NCI-H69 (cell line): Measurements from ENCODE around the gene IQSEC3.
"Not testable (repeated sequence)": the region's sequence is repeated elsewhere in the genome, so short reads cannot be mapped to it uniquely, and the experiment has no call there.

Experiments used
- DNase-seq: peaks from one replicate; lab custom pipeline; 2025; lab: John Stamatoyannopoulos, UW

Gene IQSEC3

DNA sequence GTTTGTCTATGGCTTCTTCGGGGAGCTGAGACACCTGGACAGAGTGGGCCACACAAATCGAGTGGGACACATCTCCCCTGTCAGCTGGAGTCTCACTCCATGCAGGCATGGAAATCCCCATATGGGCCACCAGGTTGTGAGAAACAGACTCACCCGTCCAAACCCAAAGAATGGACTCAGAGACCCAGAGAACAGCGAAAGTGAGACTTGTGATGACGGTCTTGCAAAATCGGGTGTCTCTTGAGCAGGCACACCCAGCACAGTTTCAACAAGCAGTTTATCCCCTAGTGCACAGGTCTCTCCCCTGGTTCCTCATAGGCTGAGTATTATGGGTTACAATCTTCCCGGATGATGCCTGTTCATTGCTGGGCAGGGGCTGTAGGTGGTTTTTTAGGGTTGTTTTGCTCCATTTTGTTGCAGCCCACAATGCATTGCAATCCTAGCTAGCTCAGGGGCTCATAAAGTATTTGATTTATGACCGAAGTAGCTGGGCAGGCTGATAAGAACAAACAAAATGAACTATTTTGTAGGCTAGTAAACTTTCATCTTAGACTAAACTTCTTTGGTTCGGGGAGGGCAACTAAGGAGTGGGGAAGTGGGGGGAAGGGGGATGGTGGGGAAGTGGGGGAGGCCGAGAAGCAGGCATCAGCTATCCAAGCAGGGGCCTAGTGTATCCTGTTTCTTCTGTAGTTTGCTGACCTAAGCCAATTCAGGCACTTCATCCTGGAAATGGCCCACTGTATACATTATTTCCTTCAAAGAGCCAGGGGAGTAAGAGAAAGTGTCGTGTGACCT, 45.3 kb downstream of the IQSEC3 start:
- DNase-seq, result no peak

DNA sequence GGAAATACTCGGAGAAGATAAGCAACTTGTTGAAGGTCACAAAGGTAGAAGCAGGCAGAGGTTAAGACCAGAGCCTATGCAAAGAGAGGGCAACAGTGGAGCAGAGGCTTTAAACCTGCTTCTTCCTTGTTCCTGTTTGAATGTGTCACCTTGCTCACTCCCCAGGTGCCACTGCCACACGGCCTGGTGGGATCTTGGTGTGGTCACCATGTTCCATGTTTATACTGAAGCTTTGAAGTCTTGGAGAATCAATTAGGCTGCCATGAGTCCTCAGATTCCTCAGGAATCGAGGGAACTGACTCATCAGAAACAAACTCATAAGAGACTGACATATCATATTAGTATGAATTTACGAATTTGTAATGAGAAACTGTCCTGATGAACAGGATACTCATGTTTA, 46.8 kb downstream of the IQSEC3 start:
- DNase-seq, result no peak

DNA sequence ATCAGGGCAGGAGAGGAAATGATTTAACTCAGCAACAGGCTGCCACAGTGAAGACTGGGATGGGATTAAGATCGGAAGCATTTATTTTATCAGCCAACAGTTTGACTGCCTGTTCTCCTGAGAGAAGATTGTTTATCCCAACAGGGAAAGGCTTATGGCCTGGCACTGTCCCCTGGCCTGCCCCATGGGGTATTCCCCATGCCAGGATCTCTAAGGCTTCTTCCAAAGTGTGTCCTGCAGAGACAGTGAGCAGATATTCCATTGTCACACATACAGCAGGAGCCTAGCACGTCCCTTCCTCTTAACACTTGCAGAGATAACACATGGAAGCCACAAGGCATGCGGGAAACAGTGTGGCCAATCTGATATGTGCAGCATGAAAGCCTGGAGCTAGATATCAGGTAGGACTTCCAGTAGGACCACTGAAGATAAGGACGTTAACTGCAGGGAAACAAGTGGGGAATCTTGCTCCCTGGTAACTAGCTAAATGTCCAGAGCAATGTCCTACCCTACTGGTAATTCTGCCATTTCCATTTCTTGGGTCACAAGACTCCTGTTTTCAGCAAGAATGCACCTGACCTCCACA, 48.2 kb downstream of the IQSEC3 start:
- DNase-seq, result no peak

DNA sequence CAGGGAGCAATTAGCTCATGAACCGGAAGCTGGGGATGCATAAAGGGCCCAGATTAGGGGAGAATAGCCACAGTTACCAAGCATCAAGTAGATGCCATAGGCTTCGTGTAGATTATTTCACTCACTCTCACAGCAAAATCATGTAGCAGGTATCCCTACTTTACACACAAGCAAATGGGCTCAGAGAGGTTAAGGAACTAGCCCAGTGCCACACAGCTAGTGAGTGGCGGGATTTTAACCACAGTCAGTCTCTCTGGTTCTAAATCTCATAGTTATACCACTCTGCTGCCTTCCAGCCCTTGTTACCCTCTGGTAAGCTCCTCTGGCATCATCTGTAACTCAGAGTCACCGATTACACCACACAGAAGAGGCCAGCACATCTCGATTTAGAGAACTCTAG, 49.0 kb downstream of the IQSEC3 start:
- DNase-seq, result no peak

DNA sequence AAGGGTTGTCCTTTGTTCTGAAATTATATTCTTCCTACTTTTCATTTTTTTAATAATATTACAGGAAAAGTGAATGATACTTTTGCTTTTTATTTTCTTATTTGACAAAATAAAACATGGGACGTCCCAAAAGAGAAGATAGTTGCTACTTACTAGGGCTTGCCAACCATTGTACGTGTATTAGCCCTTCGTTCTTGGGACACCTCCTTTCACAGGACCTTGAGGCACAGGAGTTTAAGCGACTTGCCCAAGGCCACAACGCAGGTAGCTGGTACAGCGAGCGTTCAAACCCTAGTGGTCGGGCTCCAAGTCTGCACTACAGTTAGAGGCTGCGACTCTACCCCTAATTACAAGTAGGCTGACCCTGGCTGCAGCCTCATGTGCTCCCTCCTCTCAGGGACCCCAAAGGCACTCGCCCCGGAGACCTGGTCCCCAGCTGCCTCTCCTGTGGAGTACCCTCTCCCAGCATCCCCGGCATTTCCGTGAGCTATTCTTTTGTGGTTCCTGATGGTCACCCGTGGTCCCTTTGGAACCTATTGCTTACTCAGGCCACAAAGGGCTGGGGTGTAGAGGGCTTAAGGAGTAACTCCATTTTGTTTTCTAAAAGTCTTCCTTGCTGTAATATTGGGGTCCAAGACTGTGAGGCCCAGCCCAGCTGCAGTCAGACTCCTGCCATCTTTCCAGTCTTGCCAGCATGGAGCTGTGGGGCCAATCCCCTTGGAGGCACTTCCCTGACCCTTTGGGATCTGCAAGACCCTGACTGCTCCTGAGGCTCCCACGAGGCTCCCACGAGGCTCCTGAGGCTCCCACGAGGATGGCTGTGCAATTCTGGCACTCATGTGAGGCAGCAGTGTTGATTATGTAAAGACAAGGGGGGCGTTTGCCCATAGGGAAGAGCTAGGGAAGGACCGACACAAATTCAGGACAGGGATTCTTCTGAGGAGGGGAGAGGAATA, 49.7 kb downstream of the IQSEC3 start:
- DNase-seq, result no peak

DNA sequence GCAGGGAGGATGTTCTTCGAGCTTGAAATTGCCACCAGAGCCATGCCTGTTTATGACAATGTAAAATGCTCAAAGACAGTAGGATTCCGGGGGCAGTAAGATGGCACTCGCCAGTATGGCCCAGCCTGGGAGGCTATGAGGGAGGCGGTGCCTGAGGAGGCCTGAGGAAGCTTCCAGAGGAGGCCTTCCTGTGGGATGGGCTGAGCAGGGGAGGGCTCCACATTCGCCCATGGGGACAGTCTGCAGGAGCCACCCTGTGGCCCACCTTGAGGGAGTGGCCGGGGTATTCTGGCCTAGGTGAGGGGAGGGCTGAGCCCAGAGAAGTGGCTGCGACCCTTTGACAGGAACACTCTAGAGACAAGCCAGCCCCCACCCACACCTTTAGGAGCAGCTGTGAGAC, 50.7 kb downstream of the IQSEC3 start:
- DNase-seq, result no peak

DNA sequence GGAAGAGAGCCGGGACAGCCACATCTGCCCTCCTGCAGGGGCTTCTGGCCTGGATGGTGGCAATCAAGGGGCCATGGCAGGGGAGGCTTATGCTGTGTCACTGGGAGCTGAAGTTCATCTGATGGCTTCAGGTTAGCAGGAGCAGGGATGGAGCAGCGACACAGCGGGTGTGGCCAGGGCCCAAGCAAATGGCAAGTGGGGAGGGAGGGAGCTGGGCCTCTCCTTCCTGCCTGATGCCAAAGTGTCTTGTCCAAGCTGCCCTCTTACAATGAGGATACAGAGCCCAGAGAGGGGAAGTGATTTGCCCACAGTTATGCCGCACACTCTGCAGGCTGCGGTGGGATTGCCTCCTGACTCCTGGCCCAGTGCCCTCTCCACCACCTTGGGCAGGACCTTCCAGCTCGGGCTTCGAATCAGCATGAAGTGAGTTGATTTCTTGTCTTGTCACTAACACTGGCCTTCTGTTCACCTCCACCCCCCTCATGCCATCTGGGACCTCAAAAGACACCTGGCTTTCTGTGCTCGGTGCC, 51.3 kb downstream of the IQSEC3 start:
- DNase-seq, result no peak

DNA sequence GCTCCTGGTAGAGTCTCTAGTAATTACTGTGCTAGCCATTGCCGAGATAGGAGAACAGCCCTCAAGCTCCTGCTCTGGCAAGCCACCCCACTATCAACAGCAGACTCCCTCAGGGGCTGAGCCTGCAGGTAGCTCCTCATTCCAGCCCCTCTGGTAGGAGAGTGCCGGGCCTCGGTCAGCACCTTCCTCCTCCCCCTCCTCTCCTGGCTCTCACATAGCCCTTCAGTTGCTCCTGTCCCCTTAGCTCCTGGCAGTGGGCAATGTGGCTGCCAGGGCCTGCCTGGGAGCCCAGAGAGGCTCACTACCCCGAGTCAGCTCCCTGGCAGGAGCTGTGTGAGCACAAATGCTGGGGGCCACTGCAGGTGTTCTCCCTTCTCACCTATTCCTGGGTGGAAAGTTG, 52.0 kb downstream of the IQSEC3 start:
- no peak for DNase-seq

DNA sequence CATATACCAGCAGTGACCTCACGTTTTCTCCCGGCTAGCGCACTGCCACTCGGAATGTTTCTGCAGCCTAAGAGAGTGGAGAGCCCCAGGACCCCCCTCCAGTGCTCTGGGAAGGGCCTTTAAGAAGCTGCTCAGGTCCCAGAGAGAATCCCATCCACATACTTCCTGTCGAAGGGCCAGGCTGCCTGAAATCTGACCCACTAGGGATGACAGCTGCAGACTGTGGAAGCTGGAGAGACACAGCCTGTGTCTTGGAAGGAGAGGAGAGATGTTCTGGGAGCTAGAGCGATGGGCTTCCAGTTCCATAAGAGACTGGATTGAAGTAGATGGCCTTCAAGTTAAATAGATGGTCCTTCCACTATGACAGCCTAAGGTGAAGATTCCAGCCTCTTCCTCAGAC, 54.4 kb downstream of the IQSEC3 start:
- no peak for DNase-seq

DNA sequence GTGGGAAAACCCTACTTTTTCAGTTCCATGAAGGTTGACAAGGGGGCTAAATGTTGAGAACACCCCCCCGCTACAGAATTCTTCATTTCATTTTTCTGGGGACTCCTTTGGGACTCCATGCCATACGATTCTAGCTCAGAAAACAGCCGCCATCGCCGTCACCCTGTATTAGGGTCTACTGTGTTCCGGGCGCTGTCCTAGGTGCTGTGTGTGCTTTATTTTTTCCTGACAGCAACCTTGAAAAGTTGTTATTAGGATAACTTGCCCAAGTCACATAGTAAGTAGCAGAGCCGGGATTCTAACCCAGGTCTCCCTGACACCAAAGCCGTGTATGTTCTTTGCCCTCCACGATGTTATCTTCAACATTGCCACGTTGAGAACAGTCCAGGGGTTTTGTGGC, 55.1 kb downstream of the IQSEC3 start:
- no peak for DNase-seq

DNA sequence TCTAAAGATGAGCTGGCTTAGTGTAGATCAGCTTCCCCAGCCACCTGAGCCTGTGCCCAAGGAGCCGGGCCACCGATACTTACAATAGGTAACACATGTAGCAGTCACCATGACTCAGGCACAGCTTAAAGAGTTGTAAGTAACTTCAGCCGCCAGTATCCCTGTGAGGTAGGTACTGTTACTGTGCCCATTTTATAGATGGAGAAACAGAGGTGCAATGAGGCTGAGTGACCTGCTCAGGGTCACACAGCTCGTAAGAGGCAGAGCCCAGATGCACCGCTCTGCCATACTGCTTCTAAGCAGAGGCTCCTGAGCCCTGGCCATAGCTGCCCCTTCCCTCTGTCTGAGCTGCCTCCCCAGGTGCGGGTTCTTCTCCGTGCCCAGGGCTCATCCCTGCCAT, 58.5 kb downstream of the IQSEC3 start:
- no peak for DNase-seq

DNA sequence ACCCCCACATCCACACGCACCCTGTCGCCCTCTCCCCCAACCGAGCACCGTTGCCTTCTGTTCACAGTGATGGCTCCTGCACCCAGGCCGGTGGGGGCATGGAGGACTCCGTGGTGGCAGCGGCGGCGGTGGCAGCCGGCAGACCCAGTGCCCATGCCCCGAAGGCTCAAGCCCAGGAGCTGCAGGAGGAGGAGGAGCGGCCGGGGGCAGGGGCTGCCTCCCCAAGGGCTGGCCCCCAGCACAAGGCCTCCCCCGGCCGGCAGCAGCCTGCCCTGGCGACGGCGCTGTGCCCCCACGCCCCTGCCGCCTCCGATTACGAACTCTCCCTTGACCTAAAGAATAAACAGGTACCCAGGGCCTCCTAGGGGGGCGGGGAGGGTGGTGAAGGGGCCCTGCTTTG, 59.0 kb downstream of the IQSEC3 start:
- DNase-seq, result no peak

DNA sequence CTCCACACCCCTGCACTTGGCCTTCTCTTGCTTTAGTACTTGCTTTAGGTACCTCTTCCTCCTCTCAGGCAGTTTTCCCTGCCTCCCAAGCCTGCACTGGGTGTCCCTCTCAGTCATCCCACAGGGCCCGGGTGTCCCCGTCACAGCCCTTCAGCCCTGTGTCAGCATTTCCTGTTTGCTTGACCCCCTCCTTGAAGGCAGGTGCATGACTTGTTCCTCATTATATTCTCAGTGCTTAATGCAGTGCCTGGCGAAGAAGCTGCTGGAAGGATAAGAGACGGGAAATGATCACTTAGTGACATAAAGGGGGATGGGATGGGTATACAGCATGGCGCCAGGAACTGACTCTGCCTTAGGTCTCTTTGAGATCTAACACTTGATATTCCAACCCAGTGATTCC, 61.5 kb downstream of the IQSEC3 start:
- DNase-seq, result peak; percentile 11

DNA sequence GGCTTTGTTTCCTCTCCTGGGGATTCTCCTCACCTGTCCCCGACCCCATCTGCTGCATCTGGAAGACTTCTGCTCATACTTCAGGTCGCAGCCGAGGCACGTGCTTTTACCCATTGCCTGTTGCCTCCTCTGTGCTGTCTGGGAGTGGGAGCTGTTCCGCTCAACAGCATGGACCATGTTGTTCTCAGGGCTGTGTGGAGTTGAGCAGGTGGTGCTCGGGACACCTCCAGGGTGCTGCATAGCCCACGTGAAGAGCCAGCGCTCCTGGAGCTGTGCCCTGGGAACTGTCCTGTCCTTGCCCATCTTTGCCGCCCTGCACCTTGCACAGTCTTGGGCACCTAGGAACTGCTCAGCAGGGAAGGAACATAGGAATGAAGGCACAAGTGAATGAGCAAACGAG, 62.4 kb downstream of the IQSEC3 start:
- no peak for DNase-seq

DNA sequence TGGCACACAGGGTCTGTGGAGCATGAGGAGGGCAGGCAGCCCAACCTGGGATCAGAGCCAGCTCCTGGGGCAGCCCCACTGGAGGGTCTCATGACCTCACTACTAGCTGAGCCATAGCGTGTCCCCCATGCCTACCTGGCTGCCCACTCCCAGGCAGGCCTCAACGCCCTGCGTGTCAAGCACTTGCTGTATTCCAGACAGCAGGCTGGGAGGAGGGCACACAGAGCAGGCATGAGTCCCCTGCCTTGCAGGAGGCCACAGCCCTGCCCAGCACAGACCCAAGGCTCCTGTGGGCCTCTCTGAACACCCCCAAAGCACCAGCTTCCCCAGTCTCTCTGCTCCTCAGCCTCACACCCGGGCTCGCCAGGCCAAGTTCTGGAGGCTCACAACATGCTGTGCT, 64.0 kb downstream of the IQSEC3 start:
- DNase-seq, result no peak

DNA sequence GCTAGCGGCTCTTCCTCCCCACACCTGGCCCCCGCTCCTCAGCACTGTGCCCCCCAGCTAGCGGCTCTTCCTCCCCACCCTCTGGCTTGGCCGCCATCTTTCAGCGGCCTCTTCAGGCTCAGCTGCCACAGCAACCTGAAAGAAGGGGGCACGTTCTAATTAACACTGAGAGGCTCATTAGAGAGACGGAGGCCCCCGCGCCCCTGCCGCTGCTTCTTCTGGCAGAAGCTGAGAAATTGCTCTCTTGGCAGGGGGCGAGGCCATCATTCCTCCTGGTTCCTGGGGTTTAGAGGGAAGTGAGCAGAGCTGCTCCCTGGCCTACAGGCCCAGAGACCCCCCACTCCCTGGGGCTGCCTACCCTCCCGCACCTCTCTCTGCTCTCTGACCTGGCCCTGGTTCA, 64.4 kb downstream of the IQSEC3 start:
- DNase-seq, result no peak

DNA sequence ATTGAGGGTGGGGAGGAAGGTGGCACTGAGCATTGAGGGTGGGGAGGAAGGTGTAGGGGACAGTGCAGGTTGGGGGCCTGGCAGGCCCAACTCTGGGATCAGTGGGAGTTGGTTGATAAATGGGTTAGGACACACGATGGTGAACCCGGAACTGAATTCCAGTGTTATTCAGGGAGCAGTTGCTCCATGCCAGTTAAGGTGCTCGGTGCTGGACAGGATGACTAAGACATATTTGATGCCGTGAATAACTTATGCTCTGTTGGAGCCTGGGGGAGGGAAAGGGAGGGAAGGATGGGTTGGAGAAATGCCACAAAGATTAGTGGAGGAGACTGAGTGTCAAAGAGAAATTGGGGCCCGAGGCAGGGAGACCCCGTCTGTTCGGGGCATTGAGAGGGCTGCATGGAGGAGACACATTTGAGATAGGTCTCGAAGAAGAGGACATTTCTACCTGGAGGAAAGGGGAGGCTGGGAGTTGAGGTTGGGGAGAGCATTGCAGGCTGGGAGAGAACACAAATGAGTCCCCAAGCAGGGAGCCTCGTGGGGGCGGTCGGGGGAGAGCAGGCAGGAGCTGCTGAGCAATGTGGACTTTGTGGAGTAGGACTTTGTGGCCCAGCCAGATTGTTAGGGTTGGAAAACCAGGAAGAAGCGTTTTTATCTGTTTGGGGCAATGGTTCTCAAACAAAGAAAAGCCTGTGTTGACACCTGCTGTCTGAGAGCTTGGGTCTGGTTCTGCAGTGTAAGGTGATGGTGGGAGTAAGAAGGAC, 65.3 kb downstream of the IQSEC3 start:
- no peak for DNase-seq

DNA sequence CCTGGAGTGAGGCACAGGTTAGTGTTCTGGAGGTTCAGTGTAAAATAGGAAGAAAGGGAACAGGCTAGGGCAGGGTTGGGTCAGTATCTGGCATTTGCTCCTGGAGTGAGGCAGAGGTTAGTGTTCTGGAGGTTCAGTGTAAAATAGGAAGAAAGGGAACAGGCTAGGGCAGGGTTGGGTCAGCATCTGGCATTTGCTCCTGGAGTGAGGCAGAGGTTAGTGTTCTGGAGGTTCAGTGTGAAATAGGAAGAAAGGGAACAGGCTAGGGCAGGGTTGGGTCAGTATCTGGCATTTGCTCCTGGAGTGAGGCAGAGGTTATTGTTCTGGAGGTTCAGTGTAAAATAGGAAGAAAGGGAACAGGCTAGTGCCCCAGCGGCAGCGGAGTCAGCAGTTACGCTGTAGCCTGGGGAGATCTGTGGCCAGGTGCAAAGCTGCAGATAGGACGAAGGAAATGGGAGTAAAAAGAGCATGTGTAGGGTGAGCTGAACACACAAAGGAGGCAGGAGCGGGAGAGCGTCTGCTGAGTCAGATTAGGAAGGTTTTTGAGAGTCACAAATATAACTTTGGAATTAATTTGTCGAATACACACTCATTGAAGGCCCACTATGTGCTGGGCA, 67.2 kb downstream of the IQSEC3 start:
- not testable (repeated sequence) for DNase-seq

DNA sequence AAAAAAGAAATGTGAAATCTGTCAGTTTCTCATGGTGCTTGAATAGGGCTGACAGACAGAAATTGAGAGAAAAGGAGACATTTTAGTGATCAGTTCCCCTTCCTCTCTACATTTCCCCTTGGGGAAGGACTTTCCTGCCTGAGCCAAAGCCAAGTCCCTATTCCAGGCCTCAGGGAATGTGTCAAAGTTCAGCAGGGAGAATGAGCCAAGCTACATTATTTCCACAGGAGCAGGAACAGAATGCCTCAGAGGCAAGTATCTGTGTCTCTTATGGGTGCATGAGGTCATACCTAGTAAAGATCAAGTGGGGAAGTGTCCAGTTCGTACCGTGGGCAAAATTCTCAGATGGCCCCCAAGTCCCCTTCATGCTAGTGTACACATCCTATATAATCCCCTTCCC, 68.6 kb downstream of the IQSEC3 start:
- no peak for DNase-seq

DNA sequence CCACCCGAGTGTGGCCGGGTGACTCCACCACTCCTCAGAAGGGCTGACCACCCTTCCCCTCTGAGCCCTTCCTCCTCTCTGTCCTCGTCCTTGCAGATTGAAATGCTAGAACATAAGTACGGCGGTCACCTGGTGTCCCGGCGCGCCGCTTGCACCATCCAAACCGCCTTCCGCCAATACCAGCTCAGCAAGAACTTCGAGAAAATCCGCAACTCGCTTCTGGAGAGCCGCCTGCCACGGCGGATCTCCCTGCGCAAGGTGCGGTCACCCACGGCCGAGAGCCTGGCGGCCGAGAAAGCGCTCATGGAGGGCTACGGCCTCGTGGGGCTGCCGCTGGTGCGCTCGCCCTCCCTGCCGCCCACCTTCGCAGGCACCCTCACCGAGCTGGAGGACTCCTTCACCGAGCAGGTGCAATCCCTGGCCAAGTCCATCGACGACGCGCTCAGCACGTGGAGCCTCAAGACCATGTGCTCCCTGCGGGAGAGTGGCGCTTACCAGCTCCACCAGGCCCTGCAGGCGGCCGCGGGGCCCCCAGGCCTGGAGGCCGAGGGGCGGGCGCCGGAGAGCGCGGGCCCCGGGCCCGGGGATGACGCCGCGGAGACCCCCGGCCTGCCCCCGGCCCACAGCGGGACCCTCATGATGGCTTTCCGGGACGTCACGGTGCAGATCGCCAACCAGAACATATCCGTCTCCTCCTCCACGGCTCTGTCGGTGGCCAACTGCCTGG, 71.8 kb downstream of the IQSEC3 start:
- DNase-seq, result no peak
